HEK293 (cell line): ENCODE data around the gene TES.

ENCODE experiments used
- PBX3 ChIP-seq: sonication (generic); formaldehyde crosslinking; IDR thresholded peaks from 2 replicates; pipeline ENCODE4 v1.8.1; 2022; ENCODE audit warnings: mild to moderate bottlenecking, moderate library complexity, missing genetic modification reagents
- YY1 ChIP-seq: fragments of 450-650 bp; formaldehyde crosslinking; IDR thresholded peaks from 2 replicates; pipeline ENCODE4 v1.5.1; 2018; ENCODE audit warnings: missing biosample characterization, missing genetic modification characterization
- ZNF350 ChIP-seq: fragments of 450-650 bp; formaldehyde crosslinking; IDR thresholded peaks from 2 replicates; pipeline ENCODE4 v1.5.0; 2017; ENCODE audit warnings: missing biosample characterization, mild to moderate bottlenecking, missing genetic modification characterization
- ZNF423 ChIP-seq: fragments of 450-650 bp; formaldehyde crosslinking; IDR thresholded peaks from 2 replicates; pipeline ENCODE4 v1.5.1; 2016; ENCODE audit warnings: missing biosample characterization, missing genetic modification characterization
- TF ChIP-seq, protein P1 (sequence below): fragments of 450-650 bp; formaldehyde crosslinking; IDR thresholded peaks from 2 replicates; pipeline ENCODE4 v1.5.1; 2016; ENCODE audit warnings: missing biosample characterization, missing genetic modification characterization

DNA sequence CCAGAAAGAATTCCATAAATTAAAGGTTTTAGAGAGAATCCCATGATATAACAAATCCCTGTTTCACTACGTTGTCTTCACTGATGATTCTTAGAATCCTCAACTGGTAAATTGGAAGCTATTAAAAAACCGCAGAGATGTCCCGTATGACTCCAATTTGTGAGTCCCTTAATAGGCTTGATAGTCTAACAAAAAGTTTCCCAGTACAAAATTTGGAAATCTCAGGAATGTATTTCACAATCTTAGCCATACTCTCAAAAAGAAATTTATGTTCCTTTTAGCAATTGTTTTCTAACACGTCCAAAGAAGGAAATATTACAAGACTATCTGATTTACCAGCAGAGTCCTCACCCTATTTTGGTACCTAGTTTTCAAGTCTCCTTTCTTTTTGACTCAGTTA lies 2.5 kb downstream of the TES start:
- TF ChIP-seq PBX3: no peak
- no peak for TF ChIP-seq ZNF350 (tag by site-specific recombination)
- TF ChIP-seq, protein P1, sequence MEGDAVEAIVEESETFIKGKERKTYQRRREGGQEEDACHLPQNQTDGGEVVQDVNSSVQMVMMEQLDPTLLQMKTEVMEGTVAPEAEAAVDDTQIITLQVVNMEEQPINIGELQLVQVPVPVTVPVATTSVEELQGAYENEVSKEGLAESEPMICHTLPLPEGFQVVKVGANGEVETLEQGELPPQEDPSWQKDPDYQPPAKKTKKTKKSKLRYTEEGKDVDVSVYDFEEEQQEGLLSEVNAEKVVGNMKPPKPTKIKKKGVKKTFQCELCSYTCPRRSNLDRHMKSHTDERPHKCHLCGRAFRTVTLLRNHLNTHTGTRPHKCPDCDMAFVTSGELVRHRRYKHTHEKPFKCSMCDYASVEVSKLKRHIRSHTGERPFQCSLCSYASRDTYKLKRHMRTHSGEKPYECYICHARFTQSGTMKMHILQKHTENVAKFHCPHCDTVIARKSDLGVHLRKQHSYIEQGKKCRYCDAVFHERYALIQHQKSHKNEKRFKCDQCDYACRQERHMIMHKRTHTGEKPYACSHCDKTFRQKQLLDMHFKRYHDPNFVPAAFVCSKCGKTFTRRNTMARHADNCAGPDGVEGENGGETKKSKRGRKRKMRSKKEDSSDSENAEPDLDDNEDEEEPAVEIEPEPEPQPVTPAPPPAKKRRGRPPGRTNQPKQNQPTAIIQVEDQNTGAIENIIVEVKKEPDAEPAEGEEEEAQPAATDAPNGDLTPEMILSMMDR (tag by site-specific recombination): no peak
- TF ChIP-seq YY1 (tag by site-specific recombination): no peak
- TF ChIP-seq ZNF423 (tag by site-specific recombination): no peak
